IMR-90 (cell line): Measurements from ENCODE around the gene TCF7L2. TPM values are rescaled to one million over a fixed set of nuclear protein-coding genes. Genes with fewer than 3 reads are reported as not detected.

Experiments used
- ATAC-seq: fragments of 200-7000 bp; cut with Tn5 transposase; 2 replicates; pipeline ENCODE4 v1.9.1; 2020; ENCODE audit warnings: low read depth, mild to moderate bottlenecking, moderate library complexity
- BruUV-seq: library from RNA; stranded (reverse); fragments of 400-500 nt; replicated peaks from 2 replicates; lab custom pipeline; 2021; lab: Mats Ljungman, UMichigan
- CTCF ChIA-PET: fragments of 300-600 bp; formaldehyde crosslinking; extraction: SDS; loops from one replicate; lab custom pipeline; 2021; ENCODE audit warnings: antibody characterized with exemption; lab: Yijun Ruan, JAX
- POLR2A ChIA-PET: fragments of 300-600 bp; sonication (Branson Sonifier 250); formaldehyde crosslinking; loops from one replicate; lab custom pipeline; 2022; ENCODE audit warnings: antibody characterized with exemption; ENCODE audit not compliant: unreplicated experiment; lab: Charles Lee
- DNase-seq: peaks from one replicate; pipeline ENCODE4 v3.0.0; 2013
- H2AFZ ChIP-seq: replicated peaks from 2 replicates; pipeline ENCODE3; 2013; ENCODE audit warnings: low read length, mild to moderate bottlenecking; ENCODE audit not compliant: poor library complexity
- H2AK5ac ChIP-seq: 2 replicates; pipeline ENCODE4 v1.6.1; 2013; ENCODE audit warnings: low read depth, low read length, inconsistent platforms
- H2AK9ac ChIP-seq: replicated peaks from 2 replicates; pipeline ENCODE3; 2013; ENCODE audit warnings: mild to moderate bottlenecking, low read depth, low read length, moderate library complexity; ENCODE audit not compliant: poor library complexity
- H2BK120ac ChIP-seq: 2 replicates; pipeline ENCODE4 v1.6.1; 2013; ENCODE audit warnings: low read depth, low read length, inconsistent platforms
- H2BK15ac ChIP-seq: 3 replicates; pipeline ENCODE4 v1.6.1; 2013; ENCODE audit warnings: low read depth, low read length, inconsistent platforms
- H2BK20ac ChIP-seq: 2 replicates; pipeline ENCODE4 v1.6.1; 2013; ENCODE audit warnings: low read depth, mild to moderate bottlenecking, inconsistent platforms, low read length, moderate library complexity
- H2BK5ac ChIP-seq: 2 replicates; pipeline ENCODE4 v1.6.1; 2013; ENCODE audit warnings: mild to moderate bottlenecking, low read depth, low read length, inconsistent platforms; ENCODE audit not compliant: poor library complexity, severe bottlenecking
- H3K14ac ChIP-seq: replicated peaks from 2 replicates; pipeline ENCODE4 v1.6.1; 2013; ENCODE audit warnings: low read depth, low read length, inconsistent platforms
- H3K18ac ChIP-seq: 2 replicates; pipeline ENCODE4 v1.6.1; 2013; ENCODE audit warnings: low read depth, low read length, control low read depth
- H3K23ac ChIP-seq: 2 replicates; pipeline ENCODE4 v1.6.1; 2013; ENCODE audit warnings: low read depth, low read length, inconsistent platforms
- H3K27ac ChIP-seq: 2 replicates; pipeline ENCODE4 v1.5.1; 2013; ENCODE audit warnings: mild to moderate bottlenecking, control low read depth, low read length; ENCODE audit not compliant: insufficient read depth
- H3K27me3 ChIP-seq: 2 replicates; pipeline ENCODE4 v1.6.1; 2013; ENCODE audit warnings: low read length; ENCODE audit not compliant: control insufficient read depth, insufficient read depth
- H3K36me3 ChIP-seq: 2 replicates; pipeline ENCODE4 v1.6.1; 2013; ENCODE audit warnings: low read length, mixed read lengths; ENCODE audit not compliant: control insufficient read depth, insufficient read depth
- H3K4ac ChIP-seq: 2 replicates; pipeline ENCODE4 v1.6.1; 2013; ENCODE audit warnings: low read depth, low read length, inconsistent platforms
- H3K4me1 ChIP-seq: 2 replicates; pipeline ENCODE4 v1.6.1; 2013; ENCODE audit warnings: low read length, mixed read lengths; ENCODE audit not compliant: control insufficient read depth, insufficient read depth
- H3K4me2 ChIP-seq: 2 replicates; pipeline ENCODE4 v1.6.1; 2013; ENCODE audit warnings: low read depth, mild to moderate bottlenecking, control low read depth, low read length, moderate library complexity
- H3K4me3 ChIP-seq: 2 replicates; pipeline ENCODE4 v1.5.1; 2013; ENCODE audit warnings: low read depth, mild to moderate bottlenecking, control low read depth, low read length, moderate library complexity; ENCODE audit not compliant: insufficient read depth
- H3K56ac ChIP-seq: 2 replicates; pipeline ENCODE4 v1.6.1; 2013; ENCODE audit warnings: low read length, inconsistent platforms; ENCODE audit not compliant: insufficient read depth; ENCODE audit errors: extremely low read depth
- H3K79me1 ChIP-seq, 2 experiments: 2 replicates each; pipeline ENCODE4 v1.6.1; 2013; ENCODE audit warnings: low read length in 2 of 2, inconsistent platforms in 1 of 2, low read depth in 1 of 2
- H3K9ac ChIP-seq: 2 replicates; pipeline ENCODE4 v1.6.1; 2013; ENCODE audit warnings: low read depth, low read length, control low read depth
- H3K9me1 ChIP-seq: 2 replicates; pipeline ENCODE4 v1.6.1; 2013; ENCODE audit warnings: low read length, inconsistent platforms; ENCODE audit not compliant: insufficient read depth
- H3K9me3 ChIP-seq: 2 replicates; pipeline ENCODE4 v1.6.1; 2013; ENCODE audit warnings: low read length; ENCODE audit not compliant: control insufficient read depth, insufficient read depth
- H4K20me1 ChIP-seq: 2 replicates; pipeline ENCODE4 v1.6.1; 2013; ENCODE audit warnings: low read length, inconsistent platforms; ENCODE audit not compliant: insufficient read depth
- H4K5ac ChIP-seq: 2 replicates; pipeline ENCODE4 v1.6.1; 2013; ENCODE audit warnings: mild to moderate bottlenecking, low read depth, low read length, control low read depth
- H4K8ac ChIP-seq, 2 experiments: 2 replicates each; pipeline ENCODE4 v1.6.1; 2013; ENCODE audit warnings: low read depth in 2 of 2, low read length in 2 of 2, control low read depth in 1 of 2, inconsistent platforms in 1 of 2
- H4K91ac ChIP-seq: 2 replicates; pipeline ENCODE4 v1.6.1; 2013; ENCODE audit warnings: low read depth, low read length, inconsistent platforms; ENCODE audit not compliant: insufficient read depth
- CEBPB ChIP-seq: IDR thresholded peaks from 2 replicates; pipeline ENCODE4 v1.6.1; 2012; ENCODE audit warnings: low read depth, low read length, improper control_type of control experiment
- FOS ChIP-seq: fragments of 150-350 bp; IDR thresholded peaks from 2 replicates; pipeline ENCODE4 v1.6.1; 2016; ENCODE audit warnings: low read depth, low read length
- MAFK ChIP-seq: IDR thresholded peaks from 2 replicates; pipeline ENCODE4 v1.6.1; 2012; ENCODE audit warnings: low read depth, low read length, improper control_type of control experiment
- POLR2A ChIP-seq: IDR thresholded peaks from 2 replicates; pipeline ENCODE4 v1.6.1; 2012; ENCODE audit warnings: mild to moderate bottlenecking, low read depth, low read length
- SMC3 ChIP-seq: fragments of 150-350 bp; IDR thresholded peaks from 2 replicates; pipeline ENCODE4 v1.6.1; 2016; ENCODE audit warnings: low read depth, mild to moderate bottlenecking, antibody characterized with exemption, low read length, moderate library complexity
- WGBS, 2 experiments: methylation state at CpG; one replicate each; pipeline versions ENCODE4 v1.1.5 to v1.1.7; 2013; ENCODE audit warnings: missing lambda C conversion rate in 2 of 2; ENCODE audit not compliant: insufficient read length in 1 of 2; ENCODE audit errors: extremely low coverage in 2 of 2; 5-methylcytosine and 5-hydroxymethylcytosine counted together
- dilution Hi-C: fragments of 300-500 bp; cut with HindIII; formaldehyde crosslinking; loops from one replicate; pipeline ENCODE4 v1.14.3; 2018; ENCODE audit warnings: low sequenced_read_pairs; ENCODE audit not compliant: unreplicated experiment
- in situ Hi-C: fragments of 300-500 bp; cut with MboI; formaldehyde crosslinking; loops from 3 replicates; pipeline ENCODE4 v1.14.3; 2019; ENCODE audit warnings: low sequenced_read_pairs, inconsistent platforms, mixed read lengths
- intact Hi-C: fragments of 100-400 bp; cut with micrococcal nuclease; formaldehyde crosslinking; loops from 2 replicates; pipeline ENCODE4 v1.10.0; 2022
- polyA plus RNA-seq, 3 experiments: library from polyadenylated mRNA; depleted of rRNA; stranded (reverse); fragments of >200 nt; gene quantifications; 2 replicates each; pipeline ENCODE4 v1.2.3, GENCODE V29; 2012; ENCODE audit warnings: low replicate concordance in 1 of 3
- total RNA-seq: library from RNA; depleted of rRNA; stranded (reverse); fragments of >200 nt; gene quantifications from 2 replicates; pipeline ENCODE4 v1.2.3, GENCODE V29; 2012
- TF ChIP-seq, protein P1 (sequence below): conservative IDR thresholded peaks from 2 replicates; pipeline ENCODE4 v1.5.1; 2012; ENCODE audit warnings: mild to moderate bottlenecking, low read depth, low read length, improper control_type of control experiment

Gene TCF7L2
- total and polyA plus RNA-seq, 2 of the 4 experiments (the other 2 are of a cell fraction), result 1.3 to 12.2 TPM

- Histone ChIP-seq H2AK5ac (no peak overlapping the region), H3K79me1 (peaks cover 51 to 81% of the 10 kb centered on the region in 2 experiments), H2BK120ac (no peak overlapping the region), H3K18ac (no peak overlapping the region), H3K56ac (no peak overlapping the region), H4K8ac (no peak overlapping the region), H3K9ac (no peak overlapping the region), H3K4ac (no peak overlapping the region), H4K20me1 (peaks cover 53% of the 10 kb centered on the region), H3K27me3 (no peaks in the 10 kb centered on the region), H2AK9ac (no peak overlapping the region), H2BK5ac (no peak overlapping the region), H2BK20ac (no peak overlapping the region), H3K9me3 (no peaks in the 10 kb centered on the region), H3K9me1 (peaks cover 2% of the 10 kb centered on the region), H3K14ac (no peak overlapping the region), H3K4me3 (no peak overlapping the region), H3K27ac (no peak overlapping the region), H4K91ac (no peak overlapping the region), H2AFZ (no peak overlapping the region), H3K4me1 (peaks cover 2% of the 10 kb centered on the region; the same call in 1 of the 2 replicates), H2BK15ac (no peak overlapping the region), H3K23ac (no peak overlapping the region), H3K36me3 (peaks cover 10% of the 10 kb centered on the region; the same call in 1 of the 2 replicates), H4K5ac (no peak overlapping the region), H3K4me2 (no peak overlapping the region)
- no TSS peak for BruUV-seq
- in situ Hi-C loops (no loop called here), dilution Hi-C loops (no loop called here), intact Hi-C loops (no loop called here)
- 43% methylated on average over 2 of the region's 4 CpGs; no CpG with 5 or more reads in 1 of the 2 experiments for WGBS, 2 experiments
- POLR2A ChIA-PET, result interaction anchor here (0.6 kb wide), 1 partner anchor 29 kb away, joined by 3 read pairs; no protein-coding TSS in a partner anchor
- no peak for ATAC-seq
- TF ChIP-seq CEBPB, result no peak
- TF ChIP-seq, protein P1, sequence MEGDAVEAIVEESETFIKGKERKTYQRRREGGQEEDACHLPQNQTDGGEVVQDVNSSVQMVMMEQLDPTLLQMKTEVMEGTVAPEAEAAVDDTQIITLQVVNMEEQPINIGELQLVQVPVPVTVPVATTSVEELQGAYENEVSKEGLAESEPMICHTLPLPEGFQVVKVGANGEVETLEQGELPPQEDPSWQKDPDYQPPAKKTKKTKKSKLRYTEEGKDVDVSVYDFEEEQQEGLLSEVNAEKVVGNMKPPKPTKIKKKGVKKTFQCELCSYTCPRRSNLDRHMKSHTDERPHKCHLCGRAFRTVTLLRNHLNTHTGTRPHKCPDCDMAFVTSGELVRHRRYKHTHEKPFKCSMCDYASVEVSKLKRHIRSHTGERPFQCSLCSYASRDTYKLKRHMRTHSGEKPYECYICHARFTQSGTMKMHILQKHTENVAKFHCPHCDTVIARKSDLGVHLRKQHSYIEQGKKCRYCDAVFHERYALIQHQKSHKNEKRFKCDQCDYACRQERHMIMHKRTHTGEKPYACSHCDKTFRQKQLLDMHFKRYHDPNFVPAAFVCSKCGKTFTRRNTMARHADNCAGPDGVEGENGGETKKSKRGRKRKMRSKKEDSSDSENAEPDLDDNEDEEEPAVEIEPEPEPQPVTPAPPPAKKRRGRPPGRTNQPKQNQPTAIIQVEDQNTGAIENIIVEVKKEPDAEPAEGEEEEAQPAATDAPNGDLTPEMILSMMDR, result no peak
- no peak for TF ChIP-seq FOS
- TF ChIP-seq POLR2A, result no peak
- TF ChIP-seq SMC3, result no peak
- no peak for TF ChIP-seq MAFK
- CTCF ChIA-PET, result no interaction called here
- DNase-seq, result no peak
Observed at GRCh38 chr10:113007343-113007771, 57.3 kb downstream of the TCF7L2 start.
